ENCODE data around the gene BMP7.

- no peak for TF ChIP-seq CTCF (IDR thresholded peaks at IDR 0.05)
- no peak for TF ChIP-seq POLR2A (IDR thresholded peaks at IDR 0.05)
Observed at GRCh38 chr20:57178582-57179111, 87.8 kb downstream of the BMP7 start.

All from uterus (tissue), 2 donors.